HG03432 (cell line): ENCODE measurements around the gene WWTR1.

ENCODE experiments used
- ATAC-seq: cut with Tn5 transposase; IDR thresholded peaks from one replicate; pipeline ENCODE4 v1.9.1; 2021; ENCODE audit warnings: mild to moderate bottlenecking, moderate library complexity; ENCODE audit not compliant: unreplicated experiment

Gene WWTR1

DNA sequence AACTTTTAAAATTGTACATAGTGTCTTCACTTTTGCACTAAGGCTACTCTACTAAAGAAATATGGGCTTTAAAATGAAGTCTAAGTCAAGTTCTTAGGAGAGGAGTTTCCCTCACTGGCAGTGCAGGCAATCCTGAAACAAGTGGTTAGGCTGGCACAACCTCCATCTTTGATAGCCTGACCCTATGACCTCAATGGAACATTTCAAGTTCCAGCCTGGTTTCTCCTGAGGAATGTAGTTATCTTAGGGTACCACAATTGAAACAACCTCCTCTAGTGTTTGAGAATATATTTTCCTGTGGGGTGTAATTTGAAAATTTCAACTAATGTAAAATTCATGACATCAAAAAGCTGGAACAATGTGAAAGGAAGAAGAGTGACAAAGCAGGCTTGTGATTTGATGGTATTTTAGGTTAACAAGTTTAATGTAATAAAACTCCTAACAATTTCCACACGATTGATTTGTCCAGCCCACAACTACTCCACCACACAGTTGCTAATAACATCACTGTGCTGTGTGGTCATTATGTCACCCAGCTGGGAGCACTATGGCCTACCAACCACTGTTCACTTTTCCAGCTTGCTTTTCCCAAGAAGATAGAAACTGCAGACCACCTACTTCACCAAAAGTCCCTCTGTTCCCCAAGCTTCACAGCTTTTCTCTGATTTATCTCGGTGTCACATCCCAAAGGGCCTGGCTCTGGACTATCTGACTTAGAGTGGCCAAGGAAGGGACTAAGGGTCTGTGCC lies 1.8 kb downstream of the WWTR1 start:
- no peak for ATAC-seq

DNA sequence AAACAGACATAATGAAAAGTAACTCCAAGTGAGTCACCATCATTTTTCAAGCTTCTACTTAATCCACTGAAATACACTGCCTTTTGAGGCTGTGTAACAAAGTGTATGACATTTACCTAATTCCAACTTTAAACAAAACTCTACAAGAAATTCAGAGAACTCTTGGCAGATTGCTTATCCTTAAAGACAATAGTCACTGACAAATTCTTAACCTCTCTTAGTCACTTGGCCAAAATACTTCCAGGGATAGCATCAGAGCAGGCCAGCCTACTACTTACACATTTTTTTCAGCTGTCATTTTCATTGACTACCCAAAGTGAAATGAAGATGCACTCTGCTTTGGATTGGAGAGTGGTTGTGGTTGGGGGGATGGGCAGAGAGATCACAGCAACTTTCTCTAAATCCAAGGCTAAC lies 3.6 kb downstream of the WWTR1 start:
- ATAC-seq = no peak

DNA sequence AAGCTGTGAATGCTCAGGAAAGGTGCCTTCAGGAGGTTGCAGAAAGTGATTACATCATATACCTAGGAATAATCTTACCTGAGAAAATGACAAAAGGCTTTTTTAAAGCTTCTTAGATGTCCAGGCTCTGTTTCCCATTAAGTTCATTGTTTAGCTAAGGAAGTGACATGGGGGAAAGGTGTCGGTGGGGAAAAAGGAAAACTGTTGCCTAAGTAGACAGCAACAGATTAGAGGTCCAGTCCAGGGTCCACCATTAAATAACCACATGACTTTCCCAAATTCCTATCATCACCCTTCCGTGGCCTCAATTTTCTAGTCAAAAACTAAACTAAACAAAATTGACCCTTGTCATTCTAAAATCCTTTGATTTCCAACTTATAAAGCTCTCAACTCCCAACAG lies 4.3 kb downstream of the WWTR1 start:
- ATAC-seq = no peak

DNA sequence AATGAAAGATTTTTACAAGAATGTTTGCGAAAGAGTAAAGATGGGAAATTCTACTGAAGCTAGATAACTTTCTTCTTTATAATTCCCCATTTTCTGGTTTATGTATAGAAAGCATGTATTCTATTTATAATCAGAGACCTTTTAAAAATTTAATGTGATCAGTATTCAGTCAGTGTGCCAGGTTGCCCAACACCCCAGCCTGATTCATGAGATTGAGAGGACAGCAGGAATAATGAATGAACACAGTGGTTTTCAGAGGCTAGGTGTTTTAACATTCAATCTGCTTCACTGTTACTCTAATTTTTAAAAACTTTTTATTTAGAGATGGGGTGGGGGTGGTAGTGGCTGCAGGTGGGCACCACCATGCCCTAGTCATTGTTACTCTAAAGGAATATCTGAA lies 4.7 kb downstream of the WWTR1 start:
- ATAC-seq = no peak

DNA sequence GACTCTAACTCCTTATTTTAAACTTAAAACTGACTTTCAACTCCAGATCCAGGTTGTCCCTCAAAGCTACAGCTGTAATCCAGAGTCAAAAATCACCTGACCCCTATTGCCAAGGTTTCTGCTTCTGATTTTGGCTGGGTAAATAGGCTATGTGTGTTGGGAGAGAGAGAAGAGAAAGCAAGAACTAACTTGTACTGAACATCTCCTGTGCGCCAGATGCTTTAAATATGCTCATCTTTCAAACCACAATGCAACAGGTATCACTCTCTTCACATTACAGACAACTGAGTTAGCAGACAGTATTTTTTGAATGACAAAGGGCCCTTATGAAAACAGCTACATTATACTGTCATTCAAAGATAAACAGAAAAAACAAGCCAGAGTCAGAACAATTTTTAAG lies 7.0 kb downstream of the WWTR1 start:
- ATAC-seq = no peak

DNA sequence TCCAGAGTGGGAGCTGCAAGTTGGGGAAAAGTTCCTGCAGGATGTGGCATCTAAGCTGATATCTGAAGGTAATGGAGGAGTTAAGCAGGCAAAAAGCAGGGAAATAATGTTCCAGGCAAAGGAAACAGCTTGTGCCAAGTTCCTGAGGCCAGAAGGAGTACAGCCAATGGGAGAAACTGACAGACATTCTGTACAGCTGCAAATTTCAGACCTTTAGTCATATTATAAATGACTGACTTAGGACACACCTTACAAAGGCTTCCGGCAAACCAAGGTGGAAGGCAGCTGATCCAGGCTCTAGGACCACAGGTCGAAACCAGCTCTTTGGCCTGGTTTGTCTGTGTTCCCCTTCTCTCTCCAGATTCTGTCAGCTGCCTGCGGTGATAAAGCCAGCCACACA lies 9.3 kb downstream of the WWTR1 start:
- ATAC-seq = no peak

DNA sequence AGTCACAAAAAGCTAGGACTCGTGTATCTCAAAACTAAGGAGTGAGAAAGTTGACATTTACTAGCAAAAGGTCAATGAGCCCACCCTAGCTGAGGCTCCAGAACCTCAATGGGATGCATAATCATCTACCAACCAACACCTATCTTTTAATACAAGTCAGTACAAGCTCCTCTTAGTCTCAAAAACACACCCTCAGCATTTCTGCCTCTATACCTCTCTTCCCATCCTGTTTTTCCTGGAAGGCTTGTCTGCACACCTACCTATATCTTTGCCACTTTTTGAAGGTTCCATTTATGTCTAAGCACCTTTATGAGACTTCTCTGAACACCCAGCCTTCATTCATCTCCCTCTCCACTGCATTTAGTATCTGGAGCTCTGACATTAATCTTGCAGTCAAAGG lies 10.0 kb downstream of the WWTR1 start:
- no peak for ATAC-seq

DNA sequence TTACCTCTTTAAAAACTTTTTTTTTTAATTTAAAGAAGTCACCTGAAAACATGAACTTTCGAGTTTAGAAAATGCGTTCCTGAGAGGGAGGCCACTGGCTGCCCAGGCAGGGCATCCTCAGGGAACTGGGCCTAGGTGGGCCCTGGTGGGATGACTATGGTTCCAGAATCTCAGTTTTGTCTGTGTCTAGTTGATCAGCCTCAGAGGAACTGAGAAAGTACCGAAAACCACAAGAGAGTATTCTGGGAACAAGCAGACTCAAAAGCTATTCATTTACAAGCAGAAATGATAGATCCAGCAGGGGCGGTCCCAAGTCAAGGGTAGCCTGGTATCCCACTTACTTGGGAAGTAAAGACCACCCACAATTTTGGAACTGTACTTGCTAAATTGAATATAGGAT lies 10.5 kb downstream of the WWTR1 start:
- peak; percentile 80 for ATAC-seq

DNA sequence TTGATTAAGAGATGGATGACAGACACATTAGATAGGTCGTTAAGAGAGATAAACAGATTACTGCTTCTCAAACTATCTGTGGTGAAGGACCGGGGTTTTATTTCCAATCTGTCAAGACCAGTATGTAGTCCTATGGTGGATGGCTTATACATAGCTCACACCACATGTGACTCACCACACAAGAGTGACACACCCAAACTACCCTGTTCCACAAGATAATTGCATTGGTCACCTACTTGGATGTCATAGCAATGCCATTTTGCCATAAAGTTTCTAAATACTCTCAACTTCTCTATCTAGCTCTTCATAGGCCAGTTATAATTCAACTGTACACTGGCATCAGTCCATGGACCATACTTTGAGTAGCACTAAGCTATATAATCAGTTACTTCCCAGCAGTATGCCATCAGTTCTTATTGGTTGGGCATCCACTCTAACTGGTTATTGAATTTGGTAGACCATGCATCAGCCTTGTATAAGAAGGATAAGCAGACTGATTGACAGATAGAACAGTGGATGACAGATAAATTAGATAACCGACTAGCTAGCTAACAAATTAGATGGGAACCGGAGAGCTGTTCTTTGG lies 11.6 kb downstream of the WWTR1 start:
- no peak for ATAC-seq

DNA sequence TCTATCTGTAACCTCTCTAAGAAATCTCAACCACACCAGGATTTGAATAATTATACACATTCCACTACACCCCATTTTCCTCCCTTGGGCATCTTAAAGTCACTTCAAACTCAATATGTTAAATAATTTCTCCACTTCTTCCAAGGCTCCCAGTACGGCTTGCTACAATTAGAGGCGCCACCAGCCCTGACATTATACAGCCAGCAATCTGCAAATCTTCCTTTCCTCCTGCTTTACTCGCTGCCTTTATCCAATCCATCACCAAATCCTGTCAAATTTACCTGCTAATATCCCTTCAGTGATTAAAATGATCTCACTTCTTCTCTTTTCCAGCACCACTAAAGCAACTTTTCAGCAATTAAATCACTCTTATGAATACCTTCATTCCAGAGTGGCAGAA lies 13.9 kb downstream of the WWTR1 start:
- no peak for ATAC-seq

DNA sequence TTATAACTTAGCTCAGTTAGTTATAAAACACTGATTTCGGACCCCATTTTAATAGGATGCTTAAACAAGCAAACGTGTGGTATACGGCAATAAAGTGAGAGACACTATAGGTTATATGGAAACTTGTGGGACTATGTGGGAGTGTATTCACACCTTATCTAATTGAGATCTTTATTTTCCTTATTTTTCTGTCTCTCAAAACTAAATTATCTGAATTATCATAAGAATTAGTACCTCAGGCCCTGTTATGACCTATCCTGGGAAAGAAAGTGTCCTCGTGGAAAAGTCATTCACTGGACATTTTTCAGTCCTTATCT lies 14.4 kb downstream of the WWTR1 start:
- no peak for ATAC-seq

DNA sequence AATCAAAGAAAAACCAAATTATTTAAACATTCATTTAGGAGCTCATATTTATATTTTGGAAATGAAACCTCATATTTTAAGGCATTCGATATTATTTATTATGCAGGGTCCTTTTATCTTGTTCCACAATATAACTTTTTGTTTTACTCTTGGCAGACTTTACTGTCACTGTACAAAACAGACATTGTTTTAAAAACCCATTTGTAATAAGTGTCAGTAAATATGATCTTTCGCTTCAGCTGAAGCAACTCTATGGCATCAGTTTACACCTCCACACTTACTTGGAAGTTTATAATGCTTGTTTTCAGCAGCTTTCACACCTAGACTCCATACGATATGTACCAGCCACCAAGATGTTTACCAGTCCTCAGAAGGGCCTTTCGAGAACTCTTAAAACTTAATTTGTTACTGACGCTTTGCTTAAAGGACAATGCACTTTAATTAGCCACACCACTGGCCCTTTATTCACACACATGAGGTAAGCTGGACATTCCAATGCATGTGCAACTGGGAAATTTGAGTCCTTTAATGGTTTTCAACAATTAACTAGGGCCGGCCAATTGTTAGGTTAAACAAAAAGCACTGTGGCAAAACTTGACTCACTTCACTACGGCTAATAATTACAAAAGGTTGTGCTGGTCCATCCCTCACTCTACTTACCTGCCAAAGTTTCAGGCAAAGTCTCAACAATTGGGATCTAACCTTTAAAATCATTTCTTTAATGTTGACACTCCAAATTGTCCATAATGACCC lies 16.7 kb downstream of the WWTR1 start:
- ATAC-seq = no peak

DNA sequence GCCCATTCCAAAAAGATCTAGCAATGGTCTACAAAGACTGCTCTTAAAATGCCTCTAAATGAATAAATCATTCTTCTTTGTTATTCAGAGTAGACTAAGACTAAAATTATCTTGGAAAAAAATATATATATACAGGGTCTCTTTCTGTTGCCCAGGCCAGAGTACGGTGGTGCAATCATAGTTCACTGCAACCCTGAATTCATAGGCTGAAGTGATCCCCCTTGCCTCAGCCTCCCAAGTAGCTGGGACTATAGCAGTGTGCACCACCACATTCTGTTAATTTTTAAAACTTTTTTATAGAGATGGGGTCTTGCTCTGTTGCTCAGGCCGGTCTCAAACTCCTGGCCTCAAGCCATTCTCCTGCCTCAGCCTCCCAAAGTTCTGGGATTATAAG lies 18.7 kb downstream of the WWTR1 start:
- no peak for ATAC-seq

DNA sequence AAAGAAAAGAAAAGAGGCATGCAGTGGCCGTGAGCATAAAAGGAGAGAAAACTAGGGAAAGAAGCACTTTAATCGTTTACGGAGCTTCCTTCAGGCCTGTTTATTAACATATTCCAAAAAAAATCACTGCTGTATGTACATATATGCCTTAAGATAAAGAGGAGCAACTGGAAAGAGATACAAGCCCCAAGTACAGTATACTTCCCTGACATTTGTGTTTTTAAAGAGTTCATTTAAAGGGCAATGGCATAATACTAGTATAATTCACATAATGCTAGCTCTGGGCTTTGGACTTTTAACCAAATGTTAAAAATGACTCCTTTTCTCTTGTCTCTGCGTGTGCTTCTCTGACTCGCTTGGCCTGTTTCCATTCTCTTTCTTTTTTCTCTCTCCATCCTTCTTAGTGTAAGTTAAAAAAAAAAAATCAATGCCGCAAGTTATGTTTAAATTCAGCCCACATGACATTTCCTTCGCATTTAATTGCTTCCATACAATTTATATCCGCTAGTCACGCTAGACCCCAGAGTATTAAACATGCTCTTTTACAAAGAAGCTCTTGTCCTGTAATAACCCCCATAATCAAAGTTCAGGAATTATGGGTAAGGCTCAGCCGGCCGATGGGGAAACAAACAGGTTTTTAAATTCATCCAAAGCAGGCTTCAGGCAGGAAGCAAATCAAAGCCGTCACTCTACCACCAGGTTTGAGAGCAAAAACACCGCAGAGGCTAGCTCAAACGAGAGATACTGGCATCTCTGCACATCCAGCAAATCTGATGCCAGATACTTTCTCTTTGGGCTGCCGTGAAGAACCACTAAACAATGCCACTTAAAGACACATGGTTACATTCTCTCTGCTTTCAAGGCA lies 19.4 kb downstream of the WWTR1 start:
- no peak for ATAC-seq

DNA sequence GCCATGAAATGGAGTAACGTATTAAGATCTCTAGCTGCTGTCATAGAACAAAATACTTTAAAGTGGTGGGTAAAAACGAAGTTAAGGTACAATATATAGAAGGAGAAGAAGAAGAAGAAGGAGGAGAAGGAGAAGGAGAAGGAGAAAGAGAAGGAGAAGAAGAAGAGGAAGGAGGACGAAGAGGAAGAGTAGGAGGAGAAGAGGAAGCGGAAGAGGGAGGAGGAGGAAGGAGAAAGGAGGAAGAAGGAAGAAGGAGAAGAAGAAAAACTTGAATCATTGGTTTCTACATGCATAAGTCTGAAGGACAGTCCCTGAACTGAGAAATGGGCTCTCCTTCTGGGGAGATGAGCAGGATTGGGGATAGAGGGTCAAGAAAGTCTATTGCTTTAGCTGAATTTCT lies 22.4 kb downstream of the WWTR1 start:
- no peak for ATAC-seq

DNA sequence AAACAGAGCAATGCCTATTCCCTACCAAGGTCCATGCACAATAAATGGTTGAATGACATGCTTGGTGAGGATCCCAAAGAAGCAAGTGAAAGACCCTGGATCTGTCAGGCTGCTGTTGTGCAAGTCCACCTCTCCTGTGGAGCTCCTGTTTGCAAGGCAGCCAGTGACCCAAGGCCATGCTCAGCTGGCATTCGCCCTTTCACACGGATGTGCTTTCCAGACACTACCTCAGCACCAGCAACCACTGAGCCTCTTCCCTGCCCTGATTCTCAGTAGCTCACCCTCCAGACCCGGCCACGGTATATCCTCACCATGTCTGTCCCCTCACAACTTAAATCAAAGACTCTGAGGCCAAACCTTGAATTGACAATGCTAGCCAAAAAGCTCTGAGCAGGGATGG lies 23.3 kb downstream of the WWTR1 start:
- no peak for ATAC-seq

DNA sequence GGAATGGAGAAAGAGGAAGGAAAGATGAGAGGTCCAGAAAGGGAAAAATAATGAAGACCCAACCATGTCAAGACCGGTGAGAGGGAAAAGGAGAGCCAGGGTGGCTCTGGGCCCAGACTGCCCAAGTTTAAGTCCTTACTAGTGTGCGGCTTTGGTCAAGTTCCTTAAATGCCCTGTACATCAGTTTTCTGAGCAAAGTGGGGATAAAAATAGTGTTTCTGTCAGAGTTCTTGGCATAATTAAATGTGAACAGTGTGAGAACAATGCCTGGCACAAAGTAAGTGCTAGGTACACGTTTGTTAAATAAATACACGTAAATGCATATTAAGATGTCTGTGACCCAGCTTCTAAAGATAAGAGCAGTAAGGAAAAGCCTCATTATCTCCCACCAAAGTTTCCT lies 23.8 kb downstream of the WWTR1 start:
- ATAC-seq = no peak

DNA sequence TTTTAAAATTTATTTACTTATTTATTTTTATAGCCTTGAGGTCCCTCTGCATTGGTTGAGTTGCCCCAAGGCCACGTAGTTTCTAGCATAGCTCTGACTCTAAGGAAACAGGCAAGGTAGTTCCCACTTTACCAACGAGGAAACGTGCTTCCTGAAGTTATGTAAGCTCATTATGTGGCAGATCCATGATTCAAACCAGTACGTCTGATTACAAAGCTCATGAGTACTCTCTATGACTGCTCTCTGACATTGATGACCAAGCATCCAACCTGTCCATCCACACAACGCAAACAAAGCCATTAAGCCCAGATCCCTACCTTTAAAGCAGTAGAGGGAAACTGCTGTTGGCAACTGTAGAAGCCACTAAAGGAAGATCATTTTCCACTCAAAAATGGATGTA lies 25.6 kb downstream of the WWTR1 start:
- no peak for ATAC-seq

DNA sequence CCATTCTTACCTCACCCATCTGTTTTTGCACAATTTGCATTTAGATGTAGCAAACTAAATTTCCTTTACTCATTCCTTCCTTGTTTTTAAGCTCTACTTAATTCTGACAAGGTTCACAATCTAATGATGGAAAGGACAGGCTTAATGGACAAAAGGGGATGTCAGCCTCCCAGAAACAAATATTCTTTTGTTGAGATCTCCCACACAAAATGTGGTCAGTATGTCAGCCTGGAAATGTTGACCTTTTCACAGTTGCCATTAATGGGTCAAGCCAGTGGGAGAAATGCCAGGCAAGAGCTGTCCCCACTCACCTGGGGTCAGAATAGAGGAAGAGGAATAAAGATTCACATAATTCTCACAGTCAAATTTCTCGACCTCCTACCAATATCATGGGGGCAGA lies 27.0 kb downstream of the WWTR1 start:
- no peak for ATAC-seq

DNA sequence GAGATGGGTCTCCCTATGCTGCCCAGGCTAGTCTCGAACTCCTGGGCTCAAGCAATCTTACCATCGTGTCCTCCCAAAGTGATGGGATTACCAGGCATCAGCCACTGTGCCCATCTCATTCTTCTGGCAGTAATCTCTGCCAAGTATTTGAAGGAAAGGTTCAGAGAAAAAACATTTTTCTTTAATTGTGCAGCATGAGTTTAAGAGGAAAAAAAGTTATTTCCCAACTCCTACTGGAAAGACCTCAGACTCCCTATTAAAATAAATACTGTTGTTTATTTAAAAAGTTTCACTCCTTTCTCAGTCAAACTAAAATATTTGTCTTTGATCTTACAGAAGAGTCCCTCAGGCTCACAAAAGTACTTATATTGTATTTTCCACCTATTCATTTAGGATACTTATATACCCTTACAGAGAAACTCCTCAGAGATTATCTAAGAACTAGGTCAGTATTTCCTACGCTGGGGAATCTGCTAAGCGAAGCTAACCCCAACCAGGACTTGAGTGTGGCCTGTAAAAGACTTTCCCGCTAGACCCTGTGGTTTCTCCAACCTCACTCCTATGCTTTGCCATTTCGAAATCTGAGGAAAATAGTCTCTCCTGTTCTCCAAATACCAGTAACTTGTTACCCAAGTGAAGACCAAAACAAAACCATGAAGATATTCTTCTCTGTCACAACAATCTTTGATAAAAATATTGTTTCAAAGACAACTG lies 28.7 kb downstream of the WWTR1 start:
- ATAC-seq = no peak

DNA sequence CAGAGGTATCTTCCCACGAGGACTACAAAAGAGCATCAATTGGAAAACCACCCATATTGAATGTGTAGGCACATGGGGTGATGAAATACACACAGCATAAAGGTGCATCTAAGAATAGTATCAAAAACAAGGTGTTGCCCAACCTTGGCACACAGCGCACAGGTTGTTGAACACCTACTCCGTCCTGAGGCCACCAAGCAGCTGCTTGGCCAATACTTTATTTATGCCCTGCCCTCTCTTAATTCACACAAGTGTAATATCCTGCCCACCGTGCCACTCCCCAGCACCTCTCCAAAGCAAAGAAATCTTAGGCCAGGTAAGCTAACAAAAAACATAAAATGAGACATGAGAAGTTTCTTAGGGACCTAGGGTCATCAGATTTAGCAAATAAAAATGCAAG lies 31.2 kb downstream of the WWTR1 start:
- ATAC-seq = no peak
